GM12891 (cell line): ENCODE data around the gene HOXD3.

Experiments
- PAX5 ChIP-seq: IDR thresholded peaks from 2 replicates; pipeline ENCODE4 v1.6.1; 2011; ENCODE audit warnings: low read length, moderate library complexity, mild to moderate bottlenecking; ENCODE audit not compliant: insufficient read depth, severe bottlenecking
- POLR2A ChIP-seq: IDR thresholded peaks from 2 replicates; pipeline ENCODE4 v1.6.1; 2011; ENCODE audit warnings: low read depth, low read length, control low read depth
- POU2F2 ChIP-seq: IDR thresholded peaks from 2 replicates; pipeline ENCODE4 v1.6.1; 2011; ENCODE audit warnings: low read depth, mild to moderate bottlenecking, control low read depth, low read length, moderate library complexity

- TF ChIP-seq POLR2A: no peak
- TF ChIP-seq PAX5: no peak
- TF ChIP-seq POU2F2: no peak
Measured at GRCh38 chr2:176111309-176111663, 45.8 kb upstream of the HOXD3 start.
